Keratinocyte (primary cell): ENCODE data around the gene COL13A1. TPM values are rescaled to one million over a fixed set of nuclear protein-coding genes. Genes with fewer than 3 reads are reported as not detected.

ENCODE experiments used
- DNase-seq: peaks from one replicate; pipeline ENCODE4 v3.0.0-alpha.2; 2011; ENCODE audit warnings: low read depth, missing footprints, low spot score
- FAIRE-seq: peaks from 2 replicates; lab custom pipeline; 2011; peaks lifted over from hg19 to GRCh38; lab: Jason Lieb, UNC
- H2AFZ ChIP-seq: 2 replicates; pipeline ENCODE4 v1.6.0; 2012; ENCODE audit warnings: low read length, control low read depth, inconsistent platforms; ENCODE audit not compliant: control insufficient read depth
- H3K27ac ChIP-seq: 2 replicates; pipeline ENCODE4 v1.5.1; 2011; ENCODE audit warnings: low read length; ENCODE audit not compliant: control insufficient read depth, insufficient read depth
- H3K27me3 ChIP-seq: 3 replicates; pipeline ENCODE4 v1.6.0; 2011; ENCODE audit warnings: low read length; ENCODE audit not compliant: control insufficient read depth, insufficient read depth; ENCODE audit errors: extremely low read depth
- H3K36me3 ChIP-seq, 2 experiments: 2 replicates in 1 of 2; 3 replicates in 1 of 2; pipeline ENCODE4 v1.5.1; 2011; ENCODE audit warnings: low read length in 2 of 2, mild to moderate bottlenecking in 1 of 2; ENCODE audit not compliant: control insufficient read depth in 2 of 2, insufficient read depth in 2 of 2; ENCODE audit errors: extremely low read depth in 1 of 2
- H3K4me1 ChIP-seq: 3 replicates; pipeline ENCODE4 v1.5.1; 2011; ENCODE audit warnings: low read length; ENCODE audit not compliant: control insufficient read depth, insufficient read depth; ENCODE audit errors: extremely low read depth
- H3K4me2 ChIP-seq: 3 replicates; pipeline ENCODE4 v1.6.0; 2011; ENCODE audit warnings: low read depth, low read length; ENCODE audit not compliant: control insufficient read depth, insufficient read depth; ENCODE audit errors: extremely low read depth
- H3K4me3 ChIP-seq, 3 experiments: fragments of 200-600 bp in 1 of 3; sonication (generic) in 1 of 3; 2 replicates in 2 of 3; 3 replicates in 1 of 3; pipeline ENCODE4 v1.5.1; 2011 to 2016; ENCODE audit warnings: low read length in 3 of 3, mild to moderate bottlenecking in 3 of 3, control low read depth in 2 of 3, inconsistent platforms in 1 of 3, low read depth in 1 of 3, mixed read lengths in 1 of 3, mixed run types in 1 of 3, moderate library complexity in 1 of 3; ENCODE audit not compliant: control insufficient read depth in 2 of 3, insufficient read depth in 2 of 3; ENCODE audit errors: extremely low read depth in 1 of 3
- H3K79me2 ChIP-seq: 2 replicates; pipeline ENCODE4 v1.6.0; 2012; ENCODE audit warnings: low read length; ENCODE audit not compliant: control insufficient read depth, insufficient read depth
- H3K9ac ChIP-seq: 3 replicates; pipeline ENCODE4 v1.6.0; 2011; ENCODE audit warnings: low read length; ENCODE audit not compliant: control insufficient read depth, insufficient read depth; ENCODE audit errors: extremely low read depth
- H3K9me1 ChIP-seq: 3 replicates; pipeline ENCODE4 v1.6.0; 2011; ENCODE audit warnings: low read length; ENCODE audit not compliant: control insufficient read depth, insufficient read depth; ENCODE audit errors: extremely low read depth
- H3K9me3 ChIP-seq: 2 replicates; pipeline ENCODE4 v1.5.1; 2012; ENCODE audit warnings: low read depth, low read length; ENCODE audit not compliant: control insufficient read depth
- H4K20me1 ChIP-seq: 3 replicates; pipeline ENCODE4 v1.6.0; 2011; ENCODE audit warnings: low read length; ENCODE audit not compliant: control insufficient read depth, insufficient read depth; ENCODE audit errors: extremely low read depth
- EZH2 ChIP-seq: IDR thresholded peaks from one replicate; pipeline ENCODE4 v1.6.1; 2012; ENCODE audit warnings: inconsistent platforms, mild to moderate bottlenecking, low read length, moderate library complexity
- dilution Hi-C: fragments of 300-500 bp; cut with MboI; formaldehyde crosslinking; loops from one replicate; pipeline ENCODE4 v1.7.0; 2020; ENCODE audit warnings: low sequenced_read_pairs; ENCODE audit not compliant: extremely low pct_ligation_motif_present
- polyA plus RNA-seq, 5 experiments: library from polyadenylated mRNA; depleted of rRNA in 3 of 5; stranded (reverse) in 3 of 5; stranded (forward) in 1 of 5; unstranded in 1 of 5; fragments of >200 nt; gene quantifications; 1 replicate in 1 of 5; 2 replicates in 3 of 5; 3 replicates in 1 of 5; pipeline versions ENCODE4 v1.2.1 to v1.2.3, GENCODE V29; 2011 to 2012; ENCODE audit warnings: missing spikeins in 2 of 5, low read depth in 1 of 5, low replicate concordance in 1 of 5
- TF ChIP-seq, protein P1 (sequence below), 3 experiments: IDR thresholded peaks in 1 of 3; conservative IDR thresholded peaks in 1 of 3; optimal IDR thresholded peaks in 1 of 3; 2 replicates in 2 of 3; 3 replicates in 1 of 3; pipeline versions ENCODE3 to v1.5.1; 2011; ENCODE audit warnings: low read length in 3 of 3, mild to moderate bottlenecking in 3 of 3, moderate library complexity in 2 of 3, control low read depth in 1 of 3, inconsistent platforms in 1 of 3; ENCODE audit not compliant: insufficient read depth in 2 of 3; ENCODE audit errors: extremely low read depth in 1 of 3

Gene COL13A1
- polyA plus RNA-seq, 1 donor (not counting 4 experiments of a cell fraction or from before 2014, with no cell fraction given): 1.5 TPM

DNA sequence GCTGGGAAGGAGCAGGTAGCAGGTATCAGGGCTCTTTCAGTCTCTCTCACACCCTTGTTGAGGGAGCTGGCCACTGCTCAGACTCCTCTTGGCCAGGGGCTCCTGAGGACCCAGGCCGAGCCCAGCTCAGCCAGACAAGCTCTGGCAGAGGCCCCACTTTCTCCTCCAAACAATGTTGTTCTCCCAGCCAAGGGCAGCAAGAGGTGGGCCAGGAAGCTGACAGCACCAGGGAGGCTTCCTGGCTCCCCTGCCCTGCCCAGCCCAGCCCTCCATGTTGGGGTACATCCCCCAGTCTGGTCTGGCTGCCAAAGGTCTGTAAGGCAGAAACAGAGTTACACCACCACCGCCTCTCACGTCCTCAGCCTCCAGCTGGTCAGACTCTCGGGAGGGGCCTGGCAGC lies 33.9 kb upstream of the COL13A1 start:
- no peak for TF ChIP-seq EZH2
- TF ChIP-seq, protein P1, sequence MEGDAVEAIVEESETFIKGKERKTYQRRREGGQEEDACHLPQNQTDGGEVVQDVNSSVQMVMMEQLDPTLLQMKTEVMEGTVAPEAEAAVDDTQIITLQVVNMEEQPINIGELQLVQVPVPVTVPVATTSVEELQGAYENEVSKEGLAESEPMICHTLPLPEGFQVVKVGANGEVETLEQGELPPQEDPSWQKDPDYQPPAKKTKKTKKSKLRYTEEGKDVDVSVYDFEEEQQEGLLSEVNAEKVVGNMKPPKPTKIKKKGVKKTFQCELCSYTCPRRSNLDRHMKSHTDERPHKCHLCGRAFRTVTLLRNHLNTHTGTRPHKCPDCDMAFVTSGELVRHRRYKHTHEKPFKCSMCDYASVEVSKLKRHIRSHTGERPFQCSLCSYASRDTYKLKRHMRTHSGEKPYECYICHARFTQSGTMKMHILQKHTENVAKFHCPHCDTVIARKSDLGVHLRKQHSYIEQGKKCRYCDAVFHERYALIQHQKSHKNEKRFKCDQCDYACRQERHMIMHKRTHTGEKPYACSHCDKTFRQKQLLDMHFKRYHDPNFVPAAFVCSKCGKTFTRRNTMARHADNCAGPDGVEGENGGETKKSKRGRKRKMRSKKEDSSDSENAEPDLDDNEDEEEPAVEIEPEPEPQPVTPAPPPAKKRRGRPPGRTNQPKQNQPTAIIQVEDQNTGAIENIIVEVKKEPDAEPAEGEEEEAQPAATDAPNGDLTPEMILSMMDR (optimal IDR thresholded peaks at IDR 0.05 in 1 of 3, IDR thresholded peaks at IDR 0.05 in 1 of 3, conservative IDR thresholded peaks at IDR 0.05 in 1 of 3; ENCODE audit: extremely low read depth in 1 of 3, insufficient read depth in 2 of 3, low read length in 3 of 3): no peak
- dilution Hi-C loops: no loop called here
- Histone ChIP-seq H3K27me3 (peaks cover 16% of the 10 kb centered on the region), H2AFZ (no peak overlapping the region), H3K4me3 (no peak overlapping the region), H3K27ac (no peak overlapping the region), H3K9ac (no peak overlapping the region), H3K79me2 (no peaks in the 10 kb centered on the region), H3K9me1 (peaks cover 4% of the 10 kb centered on the region), H3K9me3 (no peaks in the 10 kb centered on the region), H3K4me2 (no peak overlapping the region), H4K20me1 (no peaks in the 10 kb centered on the region), H3K36me3 (no peaks in the 10 kb centered on the region), H3K4me1 (peaks cover 20% of the 10 kb centered on the region)
- no peak for FAIRE-seq
- DNase-seq: no peak

DNA sequence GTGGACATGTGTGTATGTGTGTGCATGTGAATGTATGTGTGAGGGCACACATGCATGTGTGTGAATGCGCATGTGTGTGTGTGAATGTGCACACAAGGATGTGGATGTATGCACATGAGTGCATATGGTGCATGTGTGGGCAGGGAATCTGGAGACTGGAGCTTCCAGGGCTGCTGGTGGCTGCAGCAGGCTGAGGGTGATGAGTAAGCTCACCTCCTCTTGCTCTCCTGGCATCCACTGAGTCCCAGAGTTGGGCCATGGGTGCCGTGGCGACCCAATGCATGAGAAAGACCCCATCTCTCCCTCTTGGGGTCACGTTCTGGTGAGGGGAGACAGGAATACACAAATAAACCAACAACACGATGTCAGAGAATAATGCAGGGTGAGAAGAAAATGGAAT lies 33.3 kb upstream of the COL13A1 start:
- Histone ChIP-seq H3K9me3 (no peaks in the 10 kb centered on the region), H3K27ac (no peak overlapping the region), H3K27me3 (peaks cover 12% of the 10 kb centered on the region), H3K4me1 (peaks cover 20% of the 10 kb centered on the region), H3K9me1 (peaks cover 4% of the 10 kb centered on the region), H2AFZ (no peak overlapping the region), H3K79me2 (no peaks in the 10 kb centered on the region), H3K9ac (no peak overlapping the region), H3K4me2 (no peak overlapping the region), H3K4me3 (no peak overlapping the region), H3K36me3 (no peaks in the 10 kb centered on the region), H4K20me1 (no peaks in the 10 kb centered on the region)
- FAIRE-seq (no peak), DNase-seq (no peak)
- dilution Hi-C loops: no loop called here
- no peak for TF ChIP-seq EZH2
- TF ChIP-seq, protein P1 (optimal IDR thresholded peaks at IDR 0.05 in 1 of 3, IDR thresholded peaks at IDR 0.05 in 1 of 3, conservative IDR thresholded peaks at IDR 0.05 in 1 of 3; ENCODE audit: extremely low read depth in 1 of 3, insufficient read depth in 2 of 3, low read length in 3 of 3): no peak
